GM21526 (cell line): ENCODE measurements around the gene RIPK4.
"Not testable (repeated sequence)": the region's sequence is repeated elsewhere in the genome, so short reads cannot be mapped to it uniquely, and the experiment has no call there.

Experiments used
- ATAC-seq: cut with Tn5 transposase; IDR thresholded peaks from one replicate; pipeline ENCODE4 v1.9.1; 2021; ENCODE audit warnings: moderate library complexity; ENCODE audit not compliant: unreplicated experiment, low FRiP score

RIPK4 gene

DNA sequence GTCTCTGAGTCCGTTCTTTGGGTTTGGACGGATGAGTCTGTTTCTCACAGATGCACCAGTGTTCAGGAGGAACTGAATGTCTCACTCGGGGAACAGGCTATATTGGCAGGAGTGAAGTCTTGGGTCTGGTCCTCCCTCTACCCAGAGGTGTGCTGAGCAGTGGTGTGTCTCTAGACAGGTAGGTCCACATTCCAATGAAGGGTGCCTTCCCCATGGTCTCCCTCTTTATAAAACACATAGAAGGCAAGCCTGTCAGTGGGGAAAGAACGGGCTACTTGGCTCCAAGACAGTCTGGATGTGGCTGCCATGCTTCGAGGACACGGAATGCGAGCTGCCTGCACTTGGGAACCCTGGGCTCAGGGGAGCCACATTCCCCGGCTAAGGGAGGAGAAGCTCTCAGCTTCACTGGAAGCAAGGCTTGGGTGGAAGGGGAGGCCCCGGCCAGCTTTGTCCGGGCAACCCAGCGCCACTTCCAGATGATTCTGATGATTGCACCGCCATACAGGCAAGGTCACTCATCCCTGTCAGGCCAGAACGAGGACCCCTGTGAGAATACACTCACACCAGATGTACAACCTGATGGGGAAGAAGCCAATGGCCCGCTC, 29.7 kb upstream of the RIPK4 start:
- no peak for ATAC-seq

DNA sequence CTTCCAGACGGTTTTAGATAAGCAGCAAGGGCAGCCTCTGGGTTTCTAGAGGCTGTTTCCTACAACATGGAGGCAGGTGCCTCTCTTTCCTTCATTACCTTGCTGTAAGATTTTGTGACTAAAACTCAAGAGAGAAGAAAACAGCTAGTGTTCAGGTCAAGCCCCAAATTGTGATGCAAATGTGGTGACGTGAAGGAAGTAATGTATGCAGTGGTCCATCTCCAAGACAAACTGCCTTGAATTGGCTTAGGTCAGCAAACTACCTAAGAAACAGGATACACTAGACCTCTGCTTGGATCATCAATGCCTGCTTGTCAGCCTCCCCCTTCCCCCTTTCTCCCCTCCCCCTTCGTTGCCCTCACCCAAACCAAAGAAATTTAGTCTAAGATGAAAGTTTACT, 28.9 kb upstream of the RIPK4 start:
- no peak for ATAC-seq

DNA sequence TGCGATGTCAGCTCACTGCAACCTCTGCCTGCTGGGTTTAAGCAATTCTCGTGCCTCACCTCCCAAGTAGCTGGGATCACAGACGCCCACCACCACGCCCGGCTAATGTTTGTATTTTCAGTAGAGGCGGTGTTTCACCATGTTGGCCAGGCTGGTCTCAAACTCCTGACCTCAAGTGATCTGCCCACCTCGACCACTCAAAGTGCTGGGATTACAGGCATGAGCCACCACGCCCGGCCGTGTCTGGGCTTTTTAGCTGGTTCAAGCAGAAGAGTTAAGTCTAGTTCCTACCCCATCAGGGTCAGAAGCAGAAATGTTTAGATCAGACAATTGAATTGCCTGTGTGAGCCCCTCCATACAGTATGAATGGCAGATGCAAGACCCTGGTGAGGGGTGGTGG, 27.7 kb upstream of the RIPK4 start:
- ATAC-seq, result no peak

DNA sequence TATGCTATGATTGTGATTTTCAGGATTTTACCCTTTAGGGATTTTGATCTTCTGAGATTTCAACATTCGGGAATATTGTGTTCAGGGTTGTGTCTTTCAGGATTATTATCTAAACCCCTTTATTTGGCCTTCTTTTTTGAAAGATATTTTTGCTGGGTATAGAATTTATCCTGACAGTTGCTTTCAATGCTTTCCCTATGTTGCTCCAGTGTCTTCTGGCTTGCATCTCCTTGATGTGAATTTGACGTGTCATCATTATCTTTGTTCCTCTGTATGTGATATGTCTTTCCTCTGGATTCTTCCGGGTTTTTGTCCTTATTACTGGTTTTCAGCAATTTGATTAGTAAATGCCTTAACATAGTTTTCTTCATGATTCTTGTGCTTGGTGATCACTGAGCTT, 25.9 kb upstream of the RIPK4 start:
- no peak for ATAC-seq

DNA sequence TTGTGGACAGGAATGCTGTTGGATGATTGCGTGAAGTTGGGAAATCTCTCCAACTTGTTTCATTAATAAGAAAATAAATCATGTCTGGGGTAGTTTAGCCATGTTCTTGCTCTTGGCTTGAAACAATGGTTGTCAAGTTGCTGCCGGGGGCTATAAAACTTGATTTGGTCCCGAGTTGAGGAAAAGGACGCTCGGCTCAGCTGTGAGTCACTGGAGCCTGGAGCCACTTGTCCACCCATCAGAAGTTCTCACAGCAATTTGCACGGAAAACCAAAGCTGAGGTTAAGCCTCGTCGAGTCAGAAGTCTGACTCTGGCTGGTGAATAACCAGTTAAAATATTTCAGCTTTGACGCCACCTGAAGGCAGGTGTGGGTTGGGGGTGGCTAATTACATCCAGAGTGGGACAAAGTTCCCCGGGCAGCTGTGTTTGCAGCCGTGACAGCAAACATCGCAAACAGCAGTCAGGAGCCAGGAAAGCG, 19.7 kb upstream of the RIPK4 start:
- no peak for ATAC-seq

DNA sequence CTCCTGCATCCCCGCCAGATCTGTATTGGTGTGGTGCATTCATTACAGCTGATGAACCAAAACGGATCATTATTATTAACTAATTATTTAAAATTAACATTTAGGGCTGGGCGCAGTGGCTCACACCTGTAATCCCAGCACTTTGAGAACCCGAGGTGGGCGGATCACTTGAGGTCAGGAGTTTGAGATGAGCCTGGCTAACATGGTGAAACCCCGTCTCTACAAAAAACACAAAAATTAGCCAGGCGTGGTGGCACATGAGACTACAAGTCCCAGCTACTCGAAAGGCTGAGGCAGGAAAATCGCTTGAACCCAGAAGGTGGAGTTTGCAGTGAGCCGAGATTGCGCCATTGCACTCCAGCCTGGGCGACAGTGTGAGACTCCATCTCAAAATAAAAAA, 18.4 kb upstream of the RIPK4 start:
- ATAC-seq, result not testable (repeated sequence)

DNA sequence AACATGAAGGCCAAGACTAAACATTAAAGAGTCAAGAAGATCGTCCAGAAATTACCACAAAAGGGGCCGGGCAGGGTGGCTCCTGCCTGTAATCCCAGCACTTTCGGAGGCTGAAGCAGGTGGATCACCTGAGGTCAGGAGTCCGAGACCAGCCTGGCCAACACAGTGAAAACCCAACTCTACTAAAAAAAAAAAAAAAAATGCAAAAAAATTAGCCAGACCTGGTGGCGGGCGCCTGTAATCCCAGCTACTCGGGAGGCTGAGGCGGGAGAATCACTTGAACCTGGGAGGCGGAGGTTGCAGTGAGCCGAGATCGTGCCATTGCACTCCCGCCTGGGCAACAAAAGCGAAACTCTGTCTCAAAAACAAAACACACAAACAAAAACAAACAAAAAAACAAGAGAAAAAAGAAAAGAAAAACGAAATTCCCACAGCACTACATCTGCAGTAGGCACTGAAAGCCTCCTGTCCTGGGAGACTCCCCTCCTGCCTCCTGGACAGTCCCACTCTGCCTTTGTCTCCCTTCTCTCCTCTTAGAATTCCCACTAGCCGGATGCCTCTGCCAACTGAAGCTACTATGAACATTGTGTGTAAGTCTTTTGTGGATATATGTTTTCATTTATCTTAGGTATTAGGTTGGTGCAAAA, 17.7 kb upstream of the RIPK4 start:
- ATAC-seq, result no peak

DNA sequence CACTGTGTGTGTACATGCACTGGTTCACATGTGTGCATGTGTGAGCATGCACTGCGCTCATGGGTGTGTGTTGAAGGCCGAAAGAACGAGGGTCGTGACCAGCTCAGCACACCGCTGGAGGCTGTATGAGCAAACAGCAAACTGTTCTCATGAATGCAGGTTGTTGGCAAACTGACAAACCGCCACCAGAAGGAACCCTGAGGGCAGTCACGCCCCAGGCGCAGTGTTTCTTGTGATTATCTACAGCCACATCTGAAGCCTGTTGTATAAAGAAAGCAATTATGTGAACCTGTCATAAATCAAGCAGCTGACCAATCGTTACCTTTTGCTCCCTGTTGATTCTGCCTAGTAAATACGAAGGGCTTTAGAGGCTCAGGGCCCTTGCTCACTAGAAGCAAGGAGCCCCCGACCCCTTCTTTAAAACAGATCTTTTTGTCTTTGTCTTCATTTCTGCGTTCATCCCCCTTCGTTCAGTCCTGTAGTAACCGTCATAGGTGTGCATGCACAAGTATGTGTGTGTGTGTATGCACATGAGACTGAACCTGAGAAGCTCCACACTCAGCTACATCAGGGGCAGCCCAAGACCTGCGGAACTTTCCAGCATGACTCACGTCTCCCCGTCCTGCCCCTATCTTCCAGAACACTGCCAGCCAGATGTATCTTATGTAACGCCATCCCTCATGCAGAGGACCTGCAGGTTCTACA, 16.8 kb upstream of the RIPK4 start:
- ATAC-seq, result no peak

DNA sequence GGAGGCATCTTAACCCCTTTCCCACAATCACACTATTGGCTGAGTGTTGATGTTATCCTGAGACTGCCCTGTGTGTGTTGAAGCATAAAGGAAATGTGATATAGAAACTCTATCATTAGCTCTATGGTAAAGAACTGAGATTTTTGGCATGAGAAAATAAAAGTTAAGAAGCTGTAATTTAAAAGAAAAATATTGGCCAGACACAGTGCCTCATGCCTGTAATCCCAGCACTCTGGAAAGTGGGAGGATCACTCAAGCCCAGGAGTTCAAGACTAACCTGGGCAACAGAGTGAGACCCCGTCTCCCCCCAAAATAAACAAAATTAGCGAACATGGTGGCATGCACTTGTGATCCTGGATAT, 14.2 kb upstream of the RIPK4 start:
- ATAC-seq, result no peak

DNA sequence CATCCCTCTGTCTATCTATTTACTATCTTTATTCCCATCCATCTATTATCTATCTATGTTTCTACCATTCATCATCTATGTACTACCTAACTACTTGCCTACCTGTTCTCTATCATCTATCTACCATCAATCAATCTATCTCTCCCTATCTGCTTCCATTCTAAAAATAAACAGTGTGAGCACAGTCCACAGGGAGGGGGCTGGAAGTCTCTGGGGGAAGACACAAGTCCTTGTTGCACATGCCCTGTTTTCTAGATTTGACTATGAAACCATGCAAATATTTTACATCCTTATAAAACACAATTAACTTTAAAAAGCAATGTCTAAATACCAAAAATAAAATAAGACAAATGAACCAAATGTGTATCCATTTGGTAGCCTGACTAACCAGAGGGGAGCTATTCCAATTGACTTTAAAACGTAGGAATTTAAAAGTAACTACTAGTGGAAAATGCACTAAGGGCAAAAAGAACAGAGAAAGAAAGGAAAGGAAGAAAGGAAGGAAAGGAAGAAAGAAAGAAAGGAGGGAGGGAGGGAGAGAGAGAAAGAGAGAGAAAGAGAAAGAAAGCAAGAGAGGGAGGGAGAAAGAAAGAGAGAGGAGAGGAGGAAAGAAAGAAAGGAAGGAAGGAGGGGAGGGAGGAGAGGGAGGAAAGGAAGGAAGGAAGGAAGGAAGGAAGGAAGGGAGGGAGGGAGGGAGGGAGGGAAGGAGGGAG, 13.6 kb upstream of the RIPK4 start:
- no peak for ATAC-seq

DNA sequence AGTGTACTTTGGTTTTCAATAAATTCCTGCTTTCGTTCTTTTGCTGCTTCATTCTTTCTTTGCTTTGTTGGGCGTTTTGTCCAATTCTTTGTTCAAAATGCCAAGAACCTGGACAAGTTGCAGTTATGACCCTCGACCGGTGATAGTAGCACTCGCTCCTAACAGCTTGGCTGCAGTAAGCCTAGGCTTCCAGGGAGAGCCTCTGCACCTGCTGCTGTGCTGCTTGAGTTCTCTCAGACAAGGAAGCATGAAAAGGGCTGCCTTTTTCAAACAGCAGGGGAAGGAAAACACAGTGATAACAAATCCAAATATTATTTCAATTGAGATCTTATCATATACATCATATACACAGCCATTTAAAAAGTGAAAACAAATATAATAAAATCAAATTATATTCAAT, 12.8 kb upstream of the RIPK4 start:
- no peak for ATAC-seq

DNA sequence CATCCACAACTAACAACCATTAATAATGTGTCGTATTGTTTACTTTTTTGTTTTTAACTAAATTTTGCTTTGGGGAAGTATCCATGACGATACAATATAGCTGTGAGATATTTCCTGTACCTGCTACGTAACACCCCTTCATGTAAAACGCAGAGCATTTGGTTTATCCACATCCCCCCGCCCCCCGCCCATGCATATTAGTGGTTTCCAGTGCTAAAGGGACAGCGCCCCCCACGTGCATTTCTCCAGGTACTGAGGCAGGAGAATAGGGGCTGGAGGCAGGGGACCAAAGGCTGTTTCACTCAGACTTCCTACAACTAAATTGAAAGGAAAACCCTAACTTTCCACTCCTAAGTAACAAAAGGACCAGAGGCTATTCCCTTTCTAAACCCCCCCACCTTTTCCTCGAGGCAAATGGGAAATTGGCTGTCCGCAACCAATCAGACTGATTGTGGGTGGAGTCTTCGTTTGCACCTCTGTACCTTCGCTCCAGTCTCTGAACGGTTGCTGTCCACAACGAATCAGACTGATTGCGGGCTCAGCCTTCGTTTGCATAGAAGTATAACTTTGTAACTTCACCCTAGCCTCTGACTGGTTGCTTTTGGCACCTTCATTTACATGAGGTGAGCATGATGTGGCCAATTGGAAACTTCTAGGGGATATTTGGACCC, 12.2 kb upstream of the RIPK4 start:
- ATAC-seq, result no peak

DNA sequence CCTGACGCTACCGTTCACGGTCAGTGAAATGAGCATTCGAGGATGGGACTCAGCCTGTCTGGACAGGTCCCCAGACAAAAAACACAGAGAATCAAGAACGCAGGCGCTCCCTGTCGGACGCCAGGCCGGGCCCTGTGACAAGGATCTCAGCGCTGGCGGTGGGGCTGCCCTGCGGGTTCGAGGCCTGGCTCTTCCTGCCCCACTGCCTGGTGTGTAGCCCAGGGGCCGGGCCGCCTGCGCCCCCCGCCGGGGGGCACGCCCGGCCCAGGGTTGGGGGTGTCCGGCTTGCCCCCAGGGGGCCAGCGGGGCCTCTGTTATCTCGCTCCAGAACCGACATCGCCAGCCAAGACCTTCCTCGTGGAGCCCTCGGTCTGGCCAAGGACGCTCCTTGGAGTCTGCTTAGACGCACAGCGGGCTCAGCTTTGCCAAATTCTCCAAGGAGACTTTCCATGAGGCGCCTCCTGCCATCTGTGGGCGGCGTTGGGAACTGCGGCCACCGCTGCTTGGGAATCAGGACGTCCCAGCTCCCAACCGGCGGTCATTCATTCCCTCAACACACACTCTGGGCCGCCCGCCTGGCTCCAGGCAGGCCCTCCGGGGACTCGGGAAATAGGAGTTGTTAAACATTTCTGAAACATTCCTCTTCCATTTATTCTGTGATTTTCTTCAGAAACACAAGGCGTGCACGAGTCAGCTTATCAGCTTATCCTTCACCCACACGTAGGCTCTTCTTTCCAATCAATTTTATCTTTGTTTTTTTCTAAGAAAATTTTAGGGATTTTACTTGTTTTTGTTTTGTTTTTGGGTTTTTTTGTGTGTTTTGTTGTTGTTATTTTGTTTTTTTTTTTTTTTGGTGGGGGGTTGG, 11.3 kb upstream of the RIPK4 start:
- ATAC-seq, result no peak

DNA sequence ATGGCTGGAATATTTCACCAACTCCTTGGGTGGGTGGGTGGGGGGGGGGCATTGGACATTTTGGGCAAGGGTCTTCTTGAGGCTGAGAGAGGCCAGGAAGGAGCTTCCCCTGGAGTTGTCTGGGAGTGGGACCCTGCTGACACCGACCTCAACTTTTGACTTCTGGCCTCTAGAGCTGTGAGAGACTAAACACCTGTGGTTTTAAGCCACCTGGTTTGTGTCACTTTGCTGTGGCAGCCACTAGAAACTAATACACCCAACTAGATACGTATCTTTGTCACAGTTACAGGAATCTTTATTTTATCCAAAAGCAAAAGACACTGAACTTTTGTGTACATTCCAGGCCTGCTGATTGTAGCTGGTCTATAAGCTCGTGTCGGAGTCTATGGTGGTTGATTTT, 9.9 kb upstream of the RIPK4 start:
- no peak for ATAC-seq

DNA sequence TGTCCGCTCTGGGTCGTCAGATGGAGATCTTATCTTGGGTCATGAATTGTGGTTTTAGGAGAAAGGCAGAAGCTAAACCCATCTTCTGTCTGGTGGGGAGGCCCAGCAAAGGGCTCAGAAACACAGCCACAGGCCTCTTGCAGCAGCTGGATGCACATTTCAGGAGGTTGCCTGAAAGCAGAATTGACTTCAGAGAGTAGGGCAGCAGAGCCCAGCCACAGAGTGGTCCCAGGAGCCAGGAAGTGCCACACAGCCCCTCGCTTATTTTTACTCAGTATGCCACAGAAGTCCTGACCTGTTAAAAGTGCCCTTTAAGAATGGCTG, 8.3 kb upstream of the RIPK4 start:
- no peak for ATAC-seq

DNA sequence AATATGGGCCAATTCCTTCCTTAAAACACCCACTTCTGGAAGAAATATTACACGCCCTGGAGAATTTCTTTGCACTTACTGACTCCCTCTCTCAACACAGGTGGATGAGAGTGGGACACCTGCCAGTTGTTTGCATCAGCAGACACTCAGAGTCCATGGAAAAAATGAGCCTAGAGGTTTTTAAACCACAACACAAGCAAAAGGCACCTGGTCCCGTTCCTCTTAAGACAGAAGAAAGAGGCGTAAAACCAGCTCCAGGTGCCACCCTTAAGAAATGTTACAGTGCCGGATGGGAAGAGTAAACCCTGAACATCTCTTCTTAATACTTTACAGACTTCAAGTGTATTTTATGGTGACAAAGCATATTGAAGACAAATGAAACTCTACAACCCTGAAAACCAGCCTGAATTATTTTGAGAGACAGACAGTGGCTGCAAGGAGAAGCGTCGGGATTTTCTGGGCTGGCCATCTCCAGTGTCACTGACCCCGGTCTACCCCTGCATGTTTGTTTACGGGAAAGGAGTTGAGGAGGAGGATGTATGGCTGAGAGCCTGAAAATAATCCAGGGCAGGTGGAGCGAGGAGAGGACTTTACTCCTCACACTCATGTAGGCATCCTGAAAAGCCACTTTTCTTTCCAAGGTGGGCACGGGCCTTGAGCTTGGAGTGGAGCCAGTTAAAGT, 7.8 kb upstream of the RIPK4 start:
- no peak for ATAC-seq

DNA sequence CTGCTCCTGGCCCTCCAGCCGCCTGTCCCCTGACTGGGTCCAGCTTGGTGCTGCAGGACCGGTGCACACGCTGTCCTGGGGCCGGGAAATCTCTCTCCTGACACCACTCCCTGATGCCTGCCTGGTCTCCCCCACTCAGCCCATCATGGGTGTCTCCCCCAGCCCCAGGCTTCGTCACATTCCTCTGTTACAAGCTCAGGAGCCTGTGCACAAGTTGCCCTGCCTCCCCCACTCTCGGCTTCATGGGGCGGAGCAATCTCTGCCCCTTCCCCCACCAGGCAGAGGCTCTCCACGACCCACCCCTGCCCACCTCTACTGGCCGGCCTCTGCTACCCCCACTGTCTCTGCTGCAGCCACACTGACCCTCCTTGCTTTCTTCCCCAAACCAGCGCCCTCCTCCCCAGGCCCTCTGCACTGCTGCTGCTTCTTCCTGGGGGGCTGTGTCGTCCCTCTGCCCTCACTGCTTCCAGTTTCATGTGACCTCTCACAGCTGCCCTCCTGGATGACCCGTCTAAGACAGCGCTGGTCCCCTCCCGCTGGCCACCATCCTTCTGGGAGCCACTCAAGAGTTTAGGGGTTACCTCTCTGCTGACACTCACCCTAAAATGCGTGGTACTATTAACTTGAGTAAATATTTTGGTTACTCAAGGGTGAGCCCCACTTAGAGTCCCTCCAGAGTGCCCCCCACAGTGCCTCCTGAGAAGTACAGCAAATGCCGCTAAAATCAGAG, 5.7 kb upstream of the RIPK4 start:
- no peak for ATAC-seq

DNA sequence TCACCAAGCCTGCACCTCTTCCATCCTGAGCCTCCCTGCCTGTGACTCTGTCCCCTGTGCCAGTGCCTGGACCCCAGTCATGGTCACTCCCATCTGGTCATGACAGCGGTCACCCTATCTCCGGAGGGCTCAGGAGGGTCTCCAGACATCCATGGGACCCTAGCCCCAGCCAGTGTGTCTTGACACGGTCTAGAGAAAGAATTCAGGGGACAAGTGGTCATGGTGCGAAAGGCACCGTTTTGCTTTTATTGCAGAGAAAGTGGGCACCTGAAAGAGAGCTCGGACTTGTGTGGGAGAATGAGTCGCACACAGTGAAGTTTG, 4.7 kb upstream of the RIPK4 start:
- no peak for ATAC-seq
